A172 (cell line): ENCODE results near the gene TRIM40. TPM values are rescaled to one million over a fixed set of nuclear protein-coding genes. Genes with fewer than 3 reads are reported as not detected.

ENCODE experiments used
- total RNA-seq: library from RNA; depleted of rRNA; stranded (reverse); fragments of >200 nt; shearing (Covaris generic); gene quantifications from 2 replicates; pipeline ENCODE4 v1.2.3, GENCODE V29; 2014; rRNA removed

Gene TRIM40
- total RNA-seq, 1 experiment from 2014 or later: not detected

Other genes with a start within 250 kb of the TRIM40 start
- gene HLA-A, start 193.6 kb upstream of the TRIM40 start, total RNA-seq: 244 and 284 TPM in 2 replicates
- 16.7 and 19.4 TPM in 2 replicates for gene POLR1H, start 74.9 kb upstream of the TRIM40 start, total RNA-seq
- 33.8 and 38.3 TPM in 2 replicates for gene PPP1R11, start 68.9 kb upstream of the TRIM40 start, total RNA-seq
- gene RNF39, start 60.4 kb upstream of the TRIM40 start, total RNA-seq: not detected in 2 replicates
- not detected in 2 replicates for gene TRIM31, start 23.1 kb upstream of the TRIM40 start, total RNA-seq
- gene TRIM10, start 25.1 kb downstream of the TRIM40 start, total RNA-seq: not detected in 2 replicates
- gene TRIM15, start 27.4 kb downstream of the TRIM40 start, total RNA-seq: not detected in 2 replicates
- gene TRIM26, start 77.3 kb downstream of the TRIM40 start, total RNA-seq: 27.8 and 37.0 TPM in 2 replicates
- 7.9 and 24.0 TPM in 2 replicates for gene TRIM39, start 190.8 kb downstream of the TRIM40 start, total RNA-seq
- 48.7 and 124 TPM in 2 replicates for gene RPP21, start 209.0 kb downstream of the TRIM40 start, total RNA-seq